CD14-positive monocyte (primary cell): Measurements from ENCODE around the gene CCDC93. TPM values are rescaled to one million over a fixed set of nuclear protein-coding genes. Genes with fewer than 3 reads are reported as not detected.
"Not testable (repeated sequence)": the region's sequence is repeated elsewhere in the genome, so short reads cannot be mapped to it uniquely, and the experiment has no call there.

ENCODE experiments used
- DNase-seq, 3 donors: peaks; one replicate each; pipeline ENCODE4 v3.0.0-alpha.2; 2011 to 2022
- H2AFZ ChIP-seq: 2 replicates; pipeline ENCODE4 v1.6.0; 2012; ENCODE audit warnings: mild to moderate bottlenecking, low read depth, low read length, inconsistent platforms; ENCODE audit not compliant: insufficient read depth, poor library complexity, severe bottlenecking
- H3K27ac ChIP-seq, 2 donors: 1 replicate in 1 of 2; 2 replicates in 1 of 2; pipeline ENCODE4 v1.5.1; 2012 to 2013; ENCODE audit warnings: low read length in 2 of 2, control low read depth in 1 of 2, inconsistent platforms in 1 of 2, low read depth in 1 of 2, mild to moderate bottlenecking in 1 of 2
- H3K27me3 ChIP-seq, 2 donors: one replicate each; pipeline versions ENCODE4 v1.6.0 to v1.6.1; 2011 to 2013; ENCODE audit warnings: low read length in 2 of 2; ENCODE audit not compliant: control insufficient read depth in 2 of 2, insufficient read depth in 2 of 2
- H3K36me3 ChIP-seq, 2 donors: replicated peaks in 1 of 2; 1 replicate in 1 of 2; 2 replicates in 1 of 2; pipeline versions ENCODE4 v1.5.1 to v1.6.1; 2012 to 2013; ENCODE audit warnings: low read length in 2 of 2, control low read depth in 1 of 2, inconsistent platforms in 1 of 2, mild to moderate bottlenecking in 1 of 2; ENCODE audit not compliant: insufficient read depth in 2 of 2, control insufficient read depth in 1 of 2
- H3K4me1 ChIP-seq, 2 donors: 1 replicate in 1 of 2; 2 replicates in 1 of 2; pipeline versions ENCODE4 v1.5.1 to v1.6.1; 2012 to 2013; ENCODE audit warnings: low read length in 2 of 2, control low read depth in 1 of 2, inconsistent platforms in 1 of 2, mild to moderate bottlenecking in 1 of 2, moderate library complexity in 1 of 2; ENCODE audit not compliant: insufficient read depth in 2 of 2, control insufficient read depth in 1 of 2
- H3K4me2 ChIP-seq: replicated peaks from 2 replicates; pipeline ENCODE3; 2012; ENCODE audit warnings: low read length, moderate library complexity, mild to moderate bottlenecking; ENCODE audit not compliant: poor library complexity, severe bottlenecking; ENCODE audit errors: extremely low read depth
- H3K4me3 ChIP-seq, 3 experiments: fragments of 200-600 bp in 1 of 3; sonication (generic) in 1 of 3; replicated peaks in 1 of 3; 1 replicate in 2 of 3; 2 replicates in 1 of 3; pipeline ENCODE4 v1.5.1; 2011 to 2013; ENCODE audit warnings: low read length in 3 of 3, mild to moderate bottlenecking in 3 of 3, control low read depth in 2 of 3, low read depth in 2 of 3, inconsistent platforms in 1 of 3, moderate library complexity in 1 of 3
- H3K79me2 ChIP-seq: 2 replicates; pipeline ENCODE4 v1.6.0; 2012; ENCODE audit warnings: mild to moderate bottlenecking, control low read depth, inconsistent platforms, low read length, moderate library complexity; ENCODE audit not compliant: insufficient read depth
- H3K9ac ChIP-seq: 2 replicates; pipeline ENCODE4 v1.6.0; 2017; ENCODE audit warnings: low read length, mild to moderate bottlenecking; ENCODE audit not compliant: insufficient read depth, poor library complexity, severe bottlenecking
- H3K9me3 ChIP-seq, 2 donors: replicated peaks in 1 of 2; 1 replicate in 1 of 2; 2 replicates in 1 of 2; pipeline versions ENCODE4 v1.5.1 to v1.6.1; 2012 to 2013; ENCODE audit warnings: low read length in 2 of 2, control low read depth in 1 of 2; ENCODE audit not compliant: control insufficient read depth in 1 of 2, insufficient read depth in 1 of 2
- H4K20me1 ChIP-seq: 2 replicates; pipeline ENCODE4 v1.6.0; 2012; ENCODE audit warnings: mild to moderate bottlenecking, low read length, control low read depth, moderate library complexity; ENCODE audit not compliant: insufficient read depth
- H3K27ac Mint-ChIP-seq, 7 donors: one replicate each; pipeline ENCODE4 v1.8.0; 2020; ENCODE audit warnings: mild to moderate bottlenecking in 7 of 7, mixed read lengths in 7 of 7, moderate library complexity in 6 of 7, inconsistent platforms in 2 of 7
- H3K27me3 Mint-ChIP-seq, 3 donors: one replicate each; pipeline ENCODE4 v1.8.0; 2021 to 2022; ENCODE audit warnings: low read depth in 3 of 3, mild to moderate bottlenecking in 3 of 3, mixed read lengths in 3 of 3, moderate library complexity in 3 of 3, inconsistent platforms in 1 of 3
- H3K36me3 Mint-ChIP-seq, 2 donors: one replicate each; pipeline ENCODE4 v1.8.0; 2020; ENCODE audit warnings: mixed read lengths in 2 of 2, inconsistent platforms in 1 of 2, mild to moderate bottlenecking in 1 of 2
- H3K4me1 Mint-ChIP-seq: one replicate; pipeline ENCODE4 v1.8.0; 2020; ENCODE audit warnings: mild to moderate bottlenecking, mixed read lengths
- H3K4me3 Mint-ChIP-seq, 2 donors: one replicate each; pipeline ENCODE4 v1.8.0; 2020; ENCODE audit warnings: mild to moderate bottlenecking in 2 of 2, mixed read lengths in 2 of 2, moderate library complexity in 1 of 2
- H3K9me3 Mint-ChIP-seq, 7 donors: one replicate each; pipeline ENCODE4 v1.8.0; 2020 to 2022; ENCODE audit warnings: mixed read lengths in 7 of 7, mild to moderate bottlenecking in 6 of 7, moderate library complexity in 6 of 7, inconsistent platforms in 2 of 7
- WGBS: methylation state at CpG from one replicate; pipeline ENCODE4 v1.1.5; 2013; ENCODE audit warnings: missing lambda C conversion rate; ENCODE audit not compliant: insufficient coverage; 5-methylcytosine and 5-hydroxymethylcytosine counted together
- intact Hi-C, 2 donors: fragments of 100-400 bp; cut with micrococcal nuclease; formaldehyde crosslinking; loops; one replicate each; pipeline versions ENCODE4 v1.15.0 to v1.15.1; 2023
- polyA plus RNA-seq, 3 donors: library from polyadenylated mRNA; depleted of rRNA in 1 of 3; unstranded in 2 of 3; stranded (reverse) in 1 of 3; fragments of 300-500 nt in 2 of 3; fragments of >200 nt in 1 of 3; fragmentation: Illumina TruSeq in 2 of 3; gene quantifications; 1 replicate in 2 of 3; 2 replicates in 1 of 3; pipeline ENCODE4 v1.2.3, GENCODE V29; 2012 to 2021
- TF ChIP-seq, protein P1 (sequence below): fragments of 200-600 bp; IDR thresholded peaks from one replicate; pipeline ENCODE4 v1.8.0; 2022; ENCODE audit warnings: antibody characterized with exemption, mild to moderate bottlenecking

CCDC93 gene
- polyA plus RNA-seq, 3 donors, result 2.5 to 20.7 (median 5.8) TPM

DNA sequence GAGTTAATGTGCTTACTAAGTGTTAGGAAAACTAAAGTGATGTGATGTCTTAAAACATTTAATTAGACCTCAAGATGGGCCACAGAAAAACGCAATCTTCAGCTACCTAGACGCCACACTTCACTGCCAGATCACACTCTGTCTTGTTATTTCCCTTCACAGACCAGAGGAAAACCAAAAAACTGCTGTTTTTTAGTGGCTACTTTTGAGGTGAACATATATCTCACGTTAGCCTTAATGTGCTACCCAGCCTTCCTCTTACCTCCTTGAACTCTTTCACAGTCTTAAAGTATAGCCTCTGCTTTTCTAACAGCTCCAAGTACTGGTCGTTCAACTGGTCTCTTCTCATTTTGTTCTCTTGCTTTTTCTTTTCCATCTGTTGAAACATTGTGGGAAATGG is 83.1 kb downstream of the CCDC93 start:
- H3K4me2 ChIP-seq, result no peak overlapping the region
- H3K4me3 ChIP-seq, result no peak overlapping the region
- H3K9ac ChIP-seq, result no peak overlapping the region
- H3K9me3 Mint-ChIP-seq, result peaks cover 0 to 6% (median 3%) of the 10 kb centered on the region in 7 donors
- H3K4me3 Mint-ChIP-seq, result no peak overlapping the region
- H3K27ac Mint-ChIP-seq, result peak overlapping the region in 1 of 7 donors; percentile 16
- DNase-seq, result no peak
- peaks cover 0 to 2% (median under 1%) of the 10 kb centered on the region in 3 donors for H3K27me3 Mint-ChIP-seq
- 86% methylated on average over 1 of the region's 4 CpGs for WGBS
- peaks cover 64 to 70% of the 10 kb centered on the region in 2 donors for H3K36me3 ChIP-seq
- intact Hi-C loops, result no loop called here
- TF ChIP-seq, protein P1, sequence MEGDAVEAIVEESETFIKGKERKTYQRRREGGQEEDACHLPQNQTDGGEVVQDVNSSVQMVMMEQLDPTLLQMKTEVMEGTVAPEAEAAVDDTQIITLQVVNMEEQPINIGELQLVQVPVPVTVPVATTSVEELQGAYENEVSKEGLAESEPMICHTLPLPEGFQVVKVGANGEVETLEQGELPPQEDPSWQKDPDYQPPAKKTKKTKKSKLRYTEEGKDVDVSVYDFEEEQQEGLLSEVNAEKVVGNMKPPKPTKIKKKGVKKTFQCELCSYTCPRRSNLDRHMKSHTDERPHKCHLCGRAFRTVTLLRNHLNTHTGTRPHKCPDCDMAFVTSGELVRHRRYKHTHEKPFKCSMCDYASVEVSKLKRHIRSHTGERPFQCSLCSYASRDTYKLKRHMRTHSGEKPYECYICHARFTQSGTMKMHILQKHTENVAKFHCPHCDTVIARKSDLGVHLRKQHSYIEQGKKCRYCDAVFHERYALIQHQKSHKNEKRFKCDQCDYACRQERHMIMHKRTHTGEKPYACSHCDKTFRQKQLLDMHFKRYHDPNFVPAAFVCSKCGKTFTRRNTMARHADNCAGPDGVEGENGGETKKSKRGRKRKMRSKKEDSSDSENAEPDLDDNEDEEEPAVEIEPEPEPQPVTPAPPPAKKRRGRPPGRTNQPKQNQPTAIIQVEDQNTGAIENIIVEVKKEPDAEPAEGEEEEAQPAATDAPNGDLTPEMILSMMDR, result no peak
- peaks cover 4 to 5% of the 10 kb centered on the region in 2 donors for H3K9me3 ChIP-seq
- H4K20me1 ChIP-seq, result no peaks in the 10 kb centered on the region
- H3K79me2 ChIP-seq, result no peaks in the 10 kb centered on the region
- H2AFZ ChIP-seq, result no peak overlapping the region
- no peaks in the 10 kb centered on the region for H3K4me1 ChIP-seq
- H3K27me3 ChIP-seq, result no peaks in the 10 kb centered on the region
- H3K4me1 Mint-ChIP-seq, result no peaks in the 10 kb centered on the region
- no peak overlapping the region for H3K27ac ChIP-seq
- H3K36me3 Mint-ChIP-seq, result peaks cover 88 to 93% of the 10 kb centered on the region in 2 donors

DNA sequence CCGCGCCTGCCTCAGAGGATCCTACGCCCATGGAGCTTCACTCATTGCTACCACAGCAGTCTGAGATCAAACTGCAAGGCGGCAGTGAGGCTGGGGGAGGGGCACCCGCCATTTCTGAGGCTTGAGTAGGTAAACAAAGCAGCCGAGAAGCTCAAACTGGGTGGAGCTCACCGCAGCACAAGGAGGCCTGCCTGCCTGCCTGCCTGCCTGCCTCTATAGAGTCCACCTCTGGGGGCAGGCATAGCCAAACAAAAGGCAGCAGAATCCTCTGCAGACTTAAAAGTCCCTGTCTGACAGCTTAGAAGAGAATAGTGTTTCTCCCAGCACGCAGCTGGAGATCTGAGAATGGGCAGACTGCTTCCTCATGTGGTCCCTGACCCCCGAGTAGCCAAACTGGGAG is 90.4 kb downstream of the CCDC93 start:
- not testable (repeated sequence) for H3K27me3 Mint-ChIP-seq
- H3K36me3 Mint-ChIP-seq, result peaks cover 86 to 95% of the 10 kb centered on the region in 2 donors
- peaks cover 51 to 56% of the 10 kb centered on the region in 2 donors for H3K36me3 ChIP-seq

More for the DNA sequence above, 90.4 kb downstream of the CCDC93 start:
- H3K4me3 Mint-ChIP-seq, intact Hi-C loops, H3K79me2 ChIP-seq, H3K9me3 Mint-ChIP-seq, DNase-seq, H3K27ac ChIP-seq, H2AFZ ChIP-seq, H3K4me3 ChIP-seq, H4K20me1 ChIP-seq, H3K4me2 ChIP-seq, H3K27me3 ChIP-seq, H3K4me1 Mint-ChIP-seq, H3K9ac ChIP-seq, H3K9me3 ChIP-seq, H3K4me1 ChIP-seq: not testable (repeated sequence)
- peak overlapping the region in 2 of 7 donors; percentile 21 to 40 for H3K27ac Mint-ChIP-seq
- 97% methylated on average over 9 of the region's 9 CpGs for WGBS
